ENCODE results near the gene ARHGEF17. TPM values are rescaled to one million over a fixed set of nuclear protein-coding genes. Genes with fewer than 3 reads are reported as not detected.

ARHGEF17 gene
- polyA plus RNA-seq, 12 donors, result 36.2 to 55.1 (median 44.6) TPM; not detected in 1

DNA sequence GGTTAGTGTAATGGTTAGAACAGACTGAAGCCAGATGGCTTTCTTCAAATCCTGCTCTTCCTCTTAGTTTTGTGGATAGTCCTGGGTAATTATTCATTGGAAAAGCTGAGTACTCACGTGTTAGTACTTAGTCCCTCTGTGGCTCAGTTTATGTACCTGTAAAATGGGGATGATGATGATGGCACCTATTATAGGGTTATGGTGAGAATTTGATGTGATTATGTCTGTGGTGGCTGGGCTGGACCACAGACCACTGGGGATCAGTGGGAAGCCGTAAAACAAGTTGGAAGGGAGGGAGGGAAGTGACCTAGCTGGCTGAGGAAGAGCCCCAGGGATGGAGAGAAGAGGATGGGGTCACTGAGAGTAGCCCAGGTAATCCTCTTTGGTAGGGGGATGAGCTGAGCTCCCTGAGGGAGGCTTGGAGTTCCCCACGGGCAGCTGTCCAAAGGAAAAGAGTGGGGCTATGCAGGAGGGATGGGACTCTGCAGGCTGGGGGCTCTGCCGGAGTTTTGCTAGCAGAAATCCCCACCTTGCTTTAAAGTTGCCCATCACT lies 19.8 kb downstream of the ARHGEF17 start:
- DNase-seq, result no peak

- no peak for DNase-seq
Observed at GRCh38 chr11:73330569-73331093, 22.6 kb downstream of the ARHGEF17 start.

GRCh38 chr11:73331138-73331916 lies 23.3 kb downstream of the ARHGEF17 start:
- DNase-seq, result no peak

- DNase-seq, result no peak
Observed at GRCh38 chr11:73333173-73333572, 25.1 kb downstream of the ARHGEF17 start.

GRCh38 chr11:73333640-73334383 lies 25.7 kb downstream of the ARHGEF17 start:
- no peak for DNase-seq

DNA sequence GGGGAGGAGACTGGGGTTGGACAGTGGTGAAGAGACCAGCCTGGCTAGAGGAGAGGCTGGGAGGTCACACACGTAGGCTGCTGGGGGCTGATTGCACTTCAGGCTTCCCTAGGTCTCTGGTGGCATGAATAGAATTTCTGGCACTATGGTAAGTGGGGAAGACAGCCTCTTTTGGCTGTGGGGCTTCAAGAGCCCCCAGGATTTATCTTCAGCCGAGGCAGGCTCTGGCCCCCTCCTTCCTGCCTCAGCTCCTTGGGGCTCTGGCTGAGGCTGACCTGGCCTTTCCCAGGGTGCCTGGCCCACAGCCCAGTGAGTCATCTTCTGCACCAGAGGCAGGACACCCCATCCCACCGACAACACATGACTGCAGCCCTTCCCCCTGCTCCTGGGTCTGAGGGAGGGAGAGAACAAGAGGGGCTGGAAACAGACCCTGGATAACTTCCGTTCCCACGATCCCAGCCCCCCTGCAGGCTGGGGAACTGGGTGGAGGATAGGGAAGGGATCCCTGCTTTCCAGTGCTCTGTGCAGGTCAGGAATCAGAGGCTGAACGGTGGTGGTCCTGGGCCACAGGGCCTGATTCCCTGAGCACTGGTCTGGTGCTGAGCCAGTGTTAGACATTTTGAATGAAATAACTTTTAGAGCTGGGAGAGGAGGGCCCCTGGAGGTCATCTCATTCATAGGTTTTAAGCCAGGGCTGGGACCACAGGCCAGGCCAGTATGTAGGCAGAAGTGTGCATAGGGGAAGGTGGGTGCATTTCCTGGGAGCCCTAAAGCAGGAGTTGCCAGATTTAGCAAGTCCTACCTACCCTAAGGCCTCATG lies 26.5 kb downstream of the ARHGEF17 start:
- DNase-seq, result peak; percentile 78

GRCh38 chr11:73335204-73335923 lies 27.3 kb downstream of the ARHGEF17 start:
- peak; percentile 93 for DNase-seq

GRCh38 chr11:73337846-73338245 lies 29.8 kb downstream of the ARHGEF17 start:
- DNase-seq, result no peak

- no peak for DNase-seq
Observed at GRCh38 chr11:73338279-73338678, 30.2 kb downstream of the ARHGEF17 start.

DNA sequence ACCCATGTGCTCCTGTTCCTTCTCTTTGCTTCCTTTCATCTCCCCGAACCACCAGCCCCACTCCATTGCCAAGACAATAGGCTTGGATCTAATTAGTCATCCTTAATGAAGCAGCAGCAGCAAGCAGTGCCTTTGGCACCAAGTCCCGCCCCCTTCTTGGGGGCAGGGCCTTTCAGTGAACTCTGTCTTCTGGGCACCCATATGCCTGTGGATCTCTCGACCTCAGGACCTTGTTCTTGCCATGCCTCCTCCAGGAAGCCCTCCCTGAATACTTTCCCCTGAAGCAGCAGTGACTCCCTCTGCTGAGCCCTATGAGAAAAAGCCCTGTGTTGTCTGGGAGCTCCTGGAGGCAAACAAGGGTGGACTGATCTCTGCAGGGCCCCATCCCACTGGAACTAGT lies 32.1 kb downstream of the ARHGEF17 start:
- no peak for DNase-seq

DNA sequence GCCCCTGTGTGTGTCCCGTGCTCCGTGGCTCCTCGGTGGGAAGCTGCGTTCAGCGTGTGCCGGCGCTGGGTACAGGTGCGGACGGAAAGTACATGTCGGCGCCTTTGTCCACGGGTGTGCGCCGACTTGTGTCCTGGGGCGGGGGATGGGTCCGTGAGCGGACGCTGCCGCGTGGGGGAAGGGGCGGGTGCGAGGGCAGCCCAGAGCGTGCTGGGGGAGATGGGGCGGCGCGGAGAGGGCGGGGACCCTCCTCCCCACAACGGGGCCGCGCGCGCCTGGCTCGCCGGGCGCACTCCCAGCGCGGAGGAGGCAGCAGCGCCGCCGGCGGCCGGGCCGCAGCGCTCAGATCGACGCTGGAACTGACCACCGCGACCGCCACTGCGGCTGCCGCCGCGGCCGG lies 34.6 kb downstream of the ARHGEF17 start:
- DNase-seq, result no peak

DNA sequence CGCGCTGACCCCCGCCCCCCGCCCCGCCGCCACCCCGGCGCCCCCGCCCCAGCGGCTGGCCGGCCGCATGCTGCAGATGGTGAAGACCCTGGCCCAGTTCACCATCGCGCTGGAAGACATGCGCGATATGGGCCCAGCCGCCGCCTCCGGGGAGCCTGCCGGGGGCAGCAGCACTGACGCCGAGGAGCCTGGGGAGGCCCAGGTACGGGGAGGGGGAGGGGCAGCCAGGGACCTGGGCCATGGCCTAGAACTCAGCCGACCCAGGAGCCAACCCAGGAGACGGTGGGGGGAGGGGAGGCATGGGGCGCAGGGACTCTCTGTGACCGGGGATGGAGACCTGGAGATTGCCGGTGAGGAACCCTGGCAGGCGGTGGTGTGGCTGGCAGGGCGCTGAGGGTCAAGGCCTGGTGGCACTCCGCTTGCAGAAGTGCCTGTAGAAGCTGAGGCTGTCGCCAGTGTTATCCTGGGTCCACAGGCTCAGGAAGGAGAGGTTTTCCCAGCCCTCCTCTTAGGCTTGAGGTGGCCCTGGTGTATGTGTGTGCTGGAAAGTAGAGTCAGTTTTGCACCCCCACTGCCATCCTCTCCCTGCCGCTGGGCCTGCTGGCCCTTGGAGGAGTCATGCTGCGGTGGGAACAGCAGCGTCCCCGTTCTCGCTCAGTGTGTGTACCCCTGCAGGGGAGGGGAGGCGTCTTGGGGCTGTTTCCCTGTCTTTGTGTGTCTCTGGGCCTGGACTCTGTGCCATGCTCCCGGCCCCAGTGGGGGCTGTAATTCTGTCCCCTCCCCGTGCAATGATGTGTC lies 35.2 kb downstream of the ARHGEF17 start:
- DNase-seq, result no peak

- DNase-seq, result no peak
Observed at GRCh38 chr11:73344191-73344607, 36.1 kb downstream of the ARHGEF17 start.

- DNase-seq, result no peak
Observed at GRCh38 chr11:73345481-73346160, 37.5 kb downstream of the ARHGEF17 start.

- no peak for DNase-seq
Observed at GRCh38 chr11:73346186-73346935, 38.3 kb downstream of the ARHGEF17 start.

GRCh38 chr11:73347067-73347466 lies 39.0 kb downstream of the ARHGEF17 start:
- no peak for DNase-seq

GRCh38 chr11:73348838-73349237 lies 40.8 kb downstream of the ARHGEF17 start:
- no peak for DNase-seq

- no peak for DNase-seq
Observed at GRCh38 chr11:73349633-73350032, 41.6 kb downstream of the ARHGEF17 start.
